ACHN (cell line): Measurements from ENCODE around the gene COLGALT1.
A peak's percentile ranks its signal among the peaks of the same experiment; 100 is the strongest.

Source experiments
- DNase-seq: peaks from one replicate; pipeline ENCODE4 v3.0.0-alpha.2; 2015
- in situ Hi-C: cut with HindIII; loops from 2 replicates; pipeline ENCODE4 v1.10.0; 2017; ENCODE audit warnings: low sequenced_read_pairs, low pct_ligation_motif_present, low pct_unique_long_range_greater_than_20kb

Gene COLGALT1

GRCh38 chr19:17529239-17530158 lies 25.9 kb upstream of the COLGALT1 start:
- in situ Hi-C loops, result no loop called here

GRCh38 chr19:17530586-17530985 lies 24.9 kb upstream of the COLGALT1 start:
- in situ Hi-C loops, result no loop called here
- DNase-seq, result no peak

More at GRCh38 chr19:17529239-17530158, 25.9 kb upstream of the COLGALT1 start:
- no peak for DNase-seq

- in situ Hi-C loops, result no loop called here
- DNase-seq, result no peak
Measured at GRCh38 chr19:17532116-17532515, 23.3 kb upstream of the COLGALT1 start.

- in situ Hi-C loops, result no loop called here
- no peak for DNase-seq
Measured at GRCh38 chr19:17532557-17532956, 22.9 kb upstream of the COLGALT1 start.

GRCh38 chr19:17534767-17535166 lies 20.7 kb upstream of the COLGALT1 start:
- in situ Hi-C loops, result no loop called here
- no peak for DNase-seq

GRCh38 chr19:17536955-17537354 lies 18.5 kb upstream of the COLGALT1 start:
- in situ Hi-C loops, result no loop called here
- DNase-seq, result no peak

GRCh38 chr19:17538684-17539237 lies 16.7 kb upstream of the COLGALT1 start:
- no peak for DNase-seq
- in situ Hi-C loops, result no loop called here

GRCh38 chr19:17539238-17540117 lies 16.0 kb upstream of the COLGALT1 start:
- DNase-seq, result peak; percentile 79
- in situ Hi-C loops, result no loop called here

- DNase-seq, result no peak
- in situ Hi-C loops, result no loop called here
Measured at GRCh38 chr19:17540174-17540573, 15.3 kb upstream of the COLGALT1 start.

GRCh38 chr19:17541184-17541759 lies 14.2 kb upstream of the COLGALT1 start:
- in situ Hi-C loops, result no loop called here
- DNase-seq, result no peak

GRCh38 chr19:17542042-17542441 lies 13.4 kb upstream of the COLGALT1 start:
- in situ Hi-C loops, result no loop called here
- DNase-seq, result no peak

GRCh38 chr19:17542793-17543582 lies 12.5 kb upstream of the COLGALT1 start:
- in situ Hi-C loops, result no loop called here
- no peak for DNase-seq

- in situ Hi-C loops, result no loop called here
- DNase-seq, result no peak
Measured at GRCh38 chr19:17543986-17544385, 11.5 kb upstream of the COLGALT1 start.

GRCh38 chr19:17544418-17544817 lies 11.0 kb upstream of the COLGALT1 start:
- no peak for DNase-seq
- in situ Hi-C loops, result no loop called here

GRCh38 chr19:17548145-17548544 lies 7.3 kb upstream of the COLGALT1 start:
- in situ Hi-C loops, result no loop called here
- DNase-seq, result no peak

GRCh38 chr19:17549085-17549740 lies 6.2 kb upstream of the COLGALT1 start:
- DNase-seq, result no peak
- in situ Hi-C loops, result no loop called here

- in situ Hi-C loops, result no loop called here
- no peak for DNase-seq
Measured at GRCh38 chr19:17550076-17550667, 5.3 kb upstream of the COLGALT1 start.
